HepG2 (cell line): ENCODE results near the gene ALDOA. TPM values are rescaled to one million over a fixed set of nuclear protein-coding genes. Genes with fewer than 3 reads are reported as not detected.

Source experiments
- ADNP ChIP-seq: sonication (generic); formaldehyde crosslinking; IDR thresholded peaks from 2 replicates; pipeline ENCODE4 v1.4.0; 2020; ENCODE audit warnings: missing genetic modification reagents
- AGO1 ChIP-seq: fragments of 200-400 bp; formaldehyde crosslinking; IDR thresholded peaks from 2 replicates; pipeline ENCODE4 v1.6.1; 2017; ENCODE audit warnings: mild to moderate bottlenecking, low read depth, low read length, moderate library complexity; ENCODE audit not compliant: poor library complexity, severe bottlenecking
- ARNT ChIP-seq: fragments of 450-650 bp; IDR thresholded peaks from 2 replicates; pipeline ENCODE4 v1.6.1; 2017
- CBX1 ChIP-seq: IDR thresholded peaks from one replicate; pipeline ENCODE4 v1.6.1; 2016; ENCODE audit warnings: antibody characterized with exemption, low read depth
- CHCHD3 ChIP-seq: sonication (generic); formaldehyde crosslinking; IDR thresholded peaks from 2 replicates; pipeline ENCODE4 v1.8.0; 2022; ENCODE audit warnings: mild to moderate bottlenecking, missing genetic modification reagents, moderate library complexity
- HES4 ChIP-seq: sonication (generic); formaldehyde crosslinking; IDR thresholded peaks from 2 replicates; pipeline ENCODE4 v1.9.0; 2021; ENCODE audit warnings: mild to moderate bottlenecking, missing genetic modification reagents, borderline replicate concordance
- HNRNPUL1 ChIP-seq: fragments of 200-400 bp; formaldehyde crosslinking; IDR thresholded peaks from 2 replicates; pipeline ENCODE4 v1.6.1; 2017; ENCODE audit warnings: low read depth, mild to moderate bottlenecking, low read length, moderate library complexity
- JDP2 ChIP-seq: sonication (generic); formaldehyde crosslinking; IDR thresholded peaks from 2 replicates; pipeline ENCODE4 v1.8.1; 2022; ENCODE audit warnings: missing genetic modification reagents, borderline replicate concordance
- JUNB ChIP-seq: sonication (generic); formaldehyde crosslinking; IDR thresholded peaks from 2 replicates; pipeline ENCODE4 v1.8.0; 2022; ENCODE audit warnings: missing genetic modification reagents, mild to moderate bottlenecking, borderline replicate concordance
- JUND ChIP-seq: sonication (generic); formaldehyde crosslinking; IDR thresholded peaks from 2 replicates; pipeline ENCODE4 v1.8.0; 2022; ENCODE audit warnings: mild to moderate bottlenecking, missing genetic modification reagents
- ONECUT2 ChIP-seq: sonication (generic); formaldehyde crosslinking; IDR thresholded peaks from 2 replicates; pipeline ENCODE4 v1.4.0; 2020; ENCODE audit warnings: missing genetic modification reagents
- POLR2A ChIP-seq, 2 experiments: IDR thresholded peaks; 2 replicates each; pipeline ENCODE4 v1.6.1; 2011; ENCODE audit warnings: low read depth in 2 of 2, low read length in 2 of 2, mild to moderate bottlenecking in 1 of 2, moderate library complexity in 1 of 2; ENCODE audit not compliant: insufficient read depth in 1 of 2
- RAD51 ChIP-seq: fragments of 450-650 bp; IDR thresholded peaks from 2 replicates; pipeline ENCODE4 v1.6.1; 2016; ENCODE audit warnings: borderline replicate concordance
- SALL2 ChIP-seq: sonication (generic); formaldehyde crosslinking; IDR thresholded peaks from 2 replicates; pipeline ENCODE4 v1.8.1; 2023; ENCODE audit warnings: mild to moderate bottlenecking, missing genetic modification reagents, inconsistent platforms
- STAT5B ChIP-seq: sonication (generic); formaldehyde crosslinking; IDR thresholded peaks from 2 replicates; pipeline ENCODE4 v1.4.0; 2020; ENCODE audit warnings: missing genetic modification reagents
- ZBTB7B ChIP-seq: sonication (generic); formaldehyde crosslinking; IDR thresholded peaks from 2 replicates; pipeline ENCODE4 v1.4.0; 2020; ENCODE audit warnings: missing genetic modification reagents
- ZNF101 ChIP-seq: sonication (generic); formaldehyde crosslinking; IDR thresholded peaks from 2 replicates; pipeline ENCODE4 v1.4.0; 2020; ENCODE audit warnings: mild to moderate bottlenecking, low read depth, missing genetic modification reagents, borderline replicate concordance
- ZNF12 ChIP-seq: sonication (generic); formaldehyde crosslinking; IDR thresholded peaks from 2 replicates; pipeline ENCODE4 v1.5.0; 2020; ENCODE audit warnings: missing genetic modification reagents
- ZNF446 ChIP-seq: sonication (generic); formaldehyde crosslinking; IDR thresholded peaks from 2 replicates; pipeline ENCODE4 v1.5.0; 2020; ENCODE audit warnings: mild to moderate bottlenecking, missing genetic modification reagents
- ZNF605 ChIP-seq: sonication (generic); formaldehyde crosslinking; IDR thresholded peaks from 2 replicates; pipeline ENCODE4 v1.8.0; 2022; ENCODE audit warnings: mild to moderate bottlenecking, missing genetic modification reagents
- ZNF614 ChIP-seq: IDR thresholded peaks from 2 replicates; pipeline ENCODE4 v1.6.1; 2018; ENCODE audit warnings: missing biosample characterization, missing genetic modification reagents, inconsistent platforms, borderline replicate concordance
- ZNF713 ChIP-seq: sonication (generic); formaldehyde crosslinking; IDR thresholded peaks from 2 replicates; pipeline ENCODE4 v1.4.0; 2020; ENCODE audit warnings: mild to moderate bottlenecking, missing genetic modification reagents
- ZNF773 ChIP-seq: sonication (generic); formaldehyde crosslinking; IDR thresholded peaks from 2 replicates; pipeline ENCODE4 v1.4.0; 2020; ENCODE audit warnings: missing genetic modification reagents, borderline replicate concordance
- ZNF790 ChIP-seq: sonication (generic); formaldehyde crosslinking; IDR thresholded peaks from 2 replicates; pipeline ENCODE4 v1.8.0; 2022; ENCODE audit warnings: missing genetic modification reagents, mild to moderate bottlenecking, borderline replicate concordance
- ZSCAN30 ChIP-seq: sonication (generic); formaldehyde crosslinking; IDR thresholded peaks from 2 replicates; pipeline ENCODE4 v1.5.0; 2020; ENCODE audit warnings: mild to moderate bottlenecking, missing genetic modification reagents
- polyA plus RNA-seq, 8 experiments: library from polyadenylated mRNA; depleted of rRNA in 3 of 8; stranded (reverse) in 7 of 8; unstranded in 1 of 8; fragments of >200 nt; fragmentation: Illumina TruSeq in 4 of 8; extraction: Trizol in 4 of 8; gene quantifications; 2 replicates each; pipeline versions ENCODE4 v1.2.1 to v1.2.3, GENCODE V29; 2011 to 2016; ENCODE audit warnings: low read depth in 4 of 8, missing spikeins in 1 of 8, mixed read lengths in 1 of 8; ENCODE audit not compliant: insufficient read depth in 1 of 8
- total RNA-seq, 5 experiments: library from RNA; depleted of rRNA; stranded (reverse); fragments of >200 nt; fragmentation: Illumina TruSeq; extraction: Trizol; gene quantifications; 2 replicates each; pipeline ENCODE4 v1.2.3, GENCODE V29; 2016; ENCODE audit warnings: low read depth in 1 of 5
- TF ChIP-seq, protein P1 (sequence below): sonication (generic); formaldehyde crosslinking; IDR thresholded peaks from 2 replicates; pipeline ENCODE4 v1.8.0; 2022; ENCODE audit warnings: missing genetic modification reagents, mild to moderate bottlenecking, inconsistent platforms, borderline replicate concordance
- TF ChIP-seq, protein P2 (sequence below): sonication (generic); formaldehyde crosslinking; IDR thresholded peaks from 2 replicates; pipeline ENCODE4 v1.8.0; 2022; ENCODE audit warnings: mild to moderate bottlenecking, missing genetic modification reagents, moderate library complexity
- TF ChIP-seq, protein P3 (sequence below): sonication (generic); formaldehyde crosslinking; IDR thresholded peaks from 2 replicates; pipeline ENCODE4 v1.5.1; 2020; ENCODE audit warnings: missing genetic modification reagents, mild to moderate bottlenecking, borderline replicate concordance

ALDOA gene
- total and polyA plus RNA-seq, 2 of the 13 experiments (the other 11 are each of a cell fraction or from before 2014, with no cell fraction given) = 925 to 1,884 TPM

DNA sequence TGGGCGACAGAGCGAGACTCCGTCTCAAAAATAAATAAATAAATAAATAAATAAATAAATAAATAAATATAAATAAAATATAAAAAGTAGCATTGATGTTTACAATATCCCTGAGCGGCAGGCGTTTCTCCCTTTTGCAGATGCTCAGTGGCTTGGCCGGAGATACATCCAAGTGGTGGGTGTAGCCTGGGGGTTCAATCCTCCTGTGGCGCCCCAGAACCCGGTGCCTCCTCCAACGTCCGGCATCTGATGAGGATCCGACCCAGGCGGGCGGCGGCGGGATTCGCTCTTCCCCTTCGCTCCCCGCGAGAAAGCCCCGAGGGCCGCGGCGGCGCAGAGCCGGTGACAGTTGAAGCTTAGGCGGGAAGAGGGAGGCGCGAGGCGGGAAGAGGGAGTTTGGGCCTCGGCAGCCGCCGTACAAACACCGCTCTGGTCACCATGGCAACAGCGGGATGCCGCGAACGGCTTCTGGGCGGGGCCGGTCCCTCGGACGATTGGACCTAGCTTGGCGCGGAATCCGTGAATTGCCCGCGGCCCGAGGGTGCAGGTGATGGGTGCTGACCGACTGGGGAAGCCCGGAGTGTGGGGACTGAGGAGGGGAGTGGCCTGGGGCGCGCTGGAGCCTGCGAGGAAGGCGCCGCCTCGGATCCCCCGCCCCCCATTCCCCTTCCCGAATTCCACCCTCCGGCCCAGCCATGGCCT lies 12.7 kb upstream of the ALDOA start (continued):
- TF ChIP-seq, protein P1, sequence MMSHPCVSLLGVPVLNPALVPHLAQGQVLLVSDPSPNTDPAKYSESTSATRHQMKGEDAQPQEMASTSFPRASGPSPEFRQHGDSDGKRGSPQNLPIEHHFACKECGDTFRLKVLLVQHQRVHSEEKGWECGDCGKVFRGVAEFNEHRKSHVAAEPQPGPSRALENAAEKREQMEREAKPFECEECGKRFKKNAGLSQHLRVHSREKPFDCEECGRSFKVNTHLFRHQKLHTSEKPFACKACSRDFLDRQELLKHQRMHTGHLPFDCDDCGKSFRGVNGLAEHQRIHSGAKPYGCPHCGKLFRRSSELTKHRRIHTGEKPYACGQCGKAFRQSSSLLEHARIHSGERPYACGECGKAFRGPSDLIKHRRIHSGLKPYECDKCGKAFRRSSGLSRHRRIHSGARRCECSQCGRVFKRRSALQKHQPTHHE (CRISPR knock-in tag) = peak; percentile 92; the same call in 1 of the 2 replicates
- peak; percentile 94; the same call in 1 of the 2 replicates for TF ChIP-seq HES4
- TF ChIP-seq ZNF605 = peak; percentile 99
- peak; percentile 84; the same call in 1 of the 2 replicates for TF ChIP-seq JDP2
- TF ChIP-seq ZSCAN30 = peak; percentile 94; the same call in 1 of the 2 replicates
- TF ChIP-seq ZNF101 = peak; percentile 69; the same call in 1 of the 2 replicates
- TF ChIP-seq ADNP (CRISPR knock-in tag) = no peak
- TF ChIP-seq JUND (CRISPR knock-in tag) = no peak
- TF ChIP-seq ARNT = no peak
- no peak for TF ChIP-seq HNRNPUL1
- peak; percentile 94 for TF ChIP-seq STAT5B
- TF ChIP-seq ZNF713 (CRISPR knock-in tag) = no peak; the same call in 1 of the 2 replicates
- peak; percentile 80 for TF ChIP-seq CBX1
- TF ChIP-seq ZNF446 (CRISPR knock-in tag) = 0 out of 2 replicates have a peak, but pooled peaks have one; percentile 71
- peak; percentile 68 for TF ChIP-seq SALL2 (CRISPR knock-in tag)
- no peak for TF ChIP-seq POLR2A (IDR thresholded peaks at IDR 0.05; ENCODE audit: insufficient read depth in 1 of 2, low read depth in 2 of 2, low read length in 2 of 2)
- TF ChIP-seq, protein P2, sequence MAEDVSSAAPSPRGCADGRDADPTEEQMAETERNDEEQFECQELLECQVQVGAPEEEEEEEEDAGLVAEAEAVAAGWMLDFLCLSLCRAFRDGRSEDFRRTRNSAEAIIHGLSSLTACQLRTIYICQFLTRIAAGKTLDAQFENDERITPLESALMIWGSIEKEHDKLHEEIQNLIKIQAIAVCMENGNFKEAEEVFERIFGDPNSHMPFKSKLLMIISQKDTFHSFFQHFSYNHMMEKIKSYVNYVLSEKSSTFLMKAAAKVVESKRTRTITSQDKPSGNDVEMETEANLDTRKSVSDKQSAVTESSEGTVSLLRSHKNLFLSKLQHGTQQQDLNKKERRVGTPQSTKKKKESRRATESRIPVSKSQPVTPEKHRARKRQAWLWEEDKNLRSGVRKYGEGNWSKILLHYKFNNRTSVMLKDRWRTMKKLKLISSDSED (CRISPR knock-in tag) = no peak
- TF ChIP-seq ONECUT2 (CRISPR knock-in tag) = peak; percentile 80
- TF ChIP-seq ZNF614 (CRISPR knock-in tag) = peak; percentile 95
- peak; percentile 48; the same call in 1 of the 2 replicates for TF ChIP-seq JUNB
- TF ChIP-seq AGO1 = no peak
- TF ChIP-seq ZBTB7B (CRISPR knock-in tag) = peak; percentile 69
- TF ChIP-seq ZNF773 = peak; percentile 67; the same call in 1 of the 2 replicates
- TF ChIP-seq ZNF12 (CRISPR knock-in tag) = 0 out of 2 replicates have a peak, but pooled peaks have one; percentile 59
- TF ChIP-seq, protein P3, sequence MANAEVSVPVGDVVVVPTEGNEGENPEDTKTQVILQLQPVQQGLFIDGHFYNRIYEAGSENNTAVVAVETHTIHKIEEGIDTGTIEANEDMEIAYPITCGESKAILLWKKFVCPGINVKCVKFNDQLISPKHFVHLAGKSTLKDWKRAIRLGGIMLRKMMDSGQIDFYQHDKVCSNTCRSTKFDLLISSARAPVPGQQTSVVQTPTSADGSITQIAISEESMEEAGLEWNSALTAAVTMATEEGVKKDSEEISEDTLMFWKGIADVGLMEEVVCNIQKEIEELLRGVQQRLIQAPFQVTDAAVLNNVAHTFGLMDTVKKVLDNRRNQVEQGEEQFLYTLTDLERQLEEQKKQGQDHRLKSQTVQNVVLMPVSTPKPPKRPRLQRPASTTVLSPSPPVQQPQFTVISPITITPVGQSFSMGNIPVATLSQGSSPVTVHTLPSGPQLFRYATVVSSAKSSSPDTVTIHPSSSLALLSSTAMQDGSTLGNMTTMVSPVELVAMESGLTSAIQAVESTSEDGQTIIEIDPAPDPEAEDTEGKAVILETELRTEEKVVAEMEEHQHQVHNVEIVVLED (CRISPR knock-in tag) = peak; percentile 83
- no peak for TF ChIP-seq RAD51
- peak; percentile 85; the same call in 1 of the 2 replicates for TF ChIP-seq CHCHD3 (CRISPR knock-in tag)
- TF ChIP-seq ZNF790 (CRISPR knock-in tag) = peak; percentile 86; the same call in 1 of the 2 replicates
